Upper lobe of right lung (tissue), 1 donor: ENCODE results near the gene CHML. TPM values are rescaled to one million over a fixed set of nuclear protein-coding genes. Genes with fewer than 3 reads are reported as not detected.

Source experiments
- ATAC-seq: fragments of 200-7000 bp; cut with Tn5 transposase; one replicate; pipeline ENCODE4 v1.9.1; 2020; ENCODE audit warnings: mild to moderate bottlenecking, moderate library complexity
- DNase-seq: peaks from one replicate; pipeline ENCODE4 v3.0.0-alpha.2; 2020
- H3K27ac ChIP-seq: fragments of 200-600 bp; one replicate; pipeline ENCODE4 v1.8.0; 2022
- H3K27me3 ChIP-seq: fragments of 200-600 bp; one replicate; pipeline ENCODE4 v1.8.0; 2022; ENCODE audit warnings: mild to moderate bottlenecking
- H3K36me3 ChIP-seq: fragments of 200-600 bp; one replicate; pipeline ENCODE4 v1.8.0; 2022
- H3K4me1 ChIP-seq: fragments of 200-600 bp; one replicate; pipeline ENCODE4 v1.8.0; 2022
- H3K4me3 ChIP-seq: fragments of 200-600 bp; one replicate; pipeline ENCODE4 v1.8.0; 2022; ENCODE audit warnings: mild to moderate bottlenecking
- H3K9me3 ChIP-seq: fragments of 200-600 bp; one replicate; pipeline ENCODE4 v1.8.0; 2022
- CTCF ChIP-seq: fragments of 200-600 bp; IDR thresholded peaks from one replicate; pipeline ENCODE4 v1.8.0; 2022; ENCODE audit warnings: antibody characterized with exemption
- intact Hi-C: fragments of 100-400 bp; cut with DNase I; formaldehyde crosslinking; loops from one replicate; pipeline ENCODE4 v1.11.0; 2022
- total RNA-seq: library from RNA; stranded (reverse); fragmentation: NEBNext Ultra II Directional; extraction: Animal tissue kit (Norgen Biotek cat#: 25700); gene quantifications from one replicate; pipeline ENCODE4 v1.2.1, GENCODE V29; 2021
- donor health status: DM: no; HTN: yes; CAD: no; lungs with severe emphysema.

CHML gene
- total RNA-seq, 1 donor from 2014 or later, result 16.8 TPM

DNA sequence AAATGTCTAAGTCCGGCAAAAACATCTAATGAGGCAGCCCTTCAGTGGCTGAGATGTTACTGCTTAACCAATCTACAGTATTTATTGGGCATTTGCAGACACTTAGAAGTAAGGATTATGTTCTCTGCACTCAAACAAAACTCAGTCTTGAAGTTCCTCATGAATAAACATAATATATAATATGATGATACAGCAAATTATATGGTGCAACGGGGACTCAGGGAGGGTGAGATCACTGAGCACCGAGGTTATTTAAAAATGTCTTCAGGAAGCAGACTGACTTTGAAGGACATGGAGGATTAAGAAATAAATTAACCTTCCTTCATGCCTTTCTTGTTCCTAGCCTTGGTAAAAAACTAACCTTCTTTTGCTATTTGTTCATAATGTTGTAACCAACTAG lies 39.8 kb upstream of the CHML start:
- Histone ChIP-seq H3K4me1 (no peaks in the 10 kb centered on the region), H3K27me3 (no peaks in the 10 kb centered on the region), H3K27ac (no peak overlapping the region), H3K4me3 (no peak overlapping the region), H3K36me3 (no peaks in the 10 kb centered on the region), H3K9me3 (no peaks in the 10 kb centered on the region)
- DNase-seq, result no peak
- intact Hi-C loops, result no loop called here
- TF ChIP-seq CTCF, result no peak
- no peak for ATAC-seq

- Histone ChIP-seq H3K27ac (no peak overlapping the region), H3K4me1 (no peaks in the 10 kb centered on the region), H3K36me3 (no peaks in the 10 kb centered on the region), H3K27me3 (no peaks in the 10 kb centered on the region), H3K9me3 (no peaks in the 10 kb centered on the region), H3K4me3 (no peak overlapping the region)
- no peak for ATAC-seq
- no peak for TF ChIP-seq CTCF
- no peak for DNase-seq
- intact Hi-C loops, result no loop called here
Observed at GRCh38 chr1:241679404-241679803, 39.2 kb upstream of the CHML start.

- no peaks in the 10 kb centered on the region for H3K4me1 ChIP-seq
Observed at GRCh38 chr1:241678536-241678935, 38.4 kb upstream of the CHML start.

GRCh38 chr1:241677201-241677600 lies 37.0 kb upstream of the CHML start:
- intact Hi-C loops, result no loop called here
- no peak for DNase-seq
- Histone ChIP-seq H3K36me3 (no peaks in the 10 kb centered on the region), H3K27me3 (no peaks in the 10 kb centered on the region), H3K4me1 (no peaks in the 10 kb centered on the region), H3K9me3 (no peaks in the 10 kb centered on the region), H3K27ac (no peak overlapping the region), H3K4me3 (no peak overlapping the region)
- ATAC-seq, result no peak
- no peak for TF ChIP-seq CTCF

More at GRCh38 chr1:241678536-241678935, 38.4 kb upstream of the CHML start:
- Histone ChIP-seq H3K4me3 (no peak overlapping the region), H3K27me3 (no peaks in the 10 kb centered on the region), H3K36me3 (no peaks in the 10 kb centered on the region), H3K27ac (no peak overlapping the region), H3K9me3 (no peaks in the 10 kb centered on the region)
- no peak for TF ChIP-seq CTCF
- no peak for ATAC-seq
- no peak for DNase-seq
- intact Hi-C loops, result no loop called here

- Histone ChIP-seq H3K4me1 (no peaks in the 10 kb centered on the region), H3K27ac (no peak overlapping the region), H3K36me3 (no peaks in the 10 kb centered on the region), H3K27me3 (no peaks in the 10 kb centered on the region), H3K4me3 (no peak overlapping the region), H3K9me3 (no peaks in the 10 kb centered on the region)
- intact Hi-C loops, result no loop called here
- no peak for DNase-seq
- no peak for ATAC-seq
- TF ChIP-seq CTCF, result no peak
Observed at GRCh38 chr1:241675983-241676382, 35.8 kb upstream of the CHML start.

DNA sequence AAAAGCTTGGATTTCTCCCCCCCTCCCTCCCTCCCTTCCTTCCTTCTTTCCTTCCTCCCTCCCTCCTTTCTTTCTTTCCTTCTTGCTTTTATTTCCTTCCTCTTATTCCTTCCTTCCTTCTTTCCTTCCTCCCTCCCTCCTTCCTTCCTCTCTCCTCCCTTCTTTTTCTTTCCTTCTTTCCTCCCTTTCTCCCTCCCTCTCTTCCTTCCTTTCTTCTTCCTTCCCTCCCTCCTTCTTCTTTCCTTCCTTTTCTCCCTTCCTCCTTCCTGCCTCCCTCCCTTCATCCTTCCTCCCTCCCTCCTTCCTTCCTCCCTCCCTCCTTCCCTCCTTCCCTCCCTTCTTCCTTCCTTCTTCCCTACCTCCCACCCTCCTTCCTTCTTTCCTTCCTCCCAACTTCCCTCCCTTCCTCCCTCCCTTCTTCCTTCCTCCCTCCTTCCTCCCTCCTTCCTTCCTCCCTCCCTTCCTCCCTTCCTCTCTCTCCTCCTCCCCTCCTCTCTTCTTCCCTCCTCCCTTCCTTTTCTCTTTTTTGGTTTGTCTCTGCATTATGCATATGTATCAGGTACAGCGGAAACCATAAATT lies 34.7 kb upstream of the CHML start:
- H3K9me3 ChIP-seq, result no peaks in the 10 kb centered on the region
- intact Hi-C loops, result no loop called here
- ATAC-seq (no peak), DNase-seq (no peak)
- no peak overlapping the region for H3K27ac ChIP-seq
- no peaks in the 10 kb centered on the region for H3K27me3 ChIP-seq
- no peak for TF ChIP-seq CTCF
- no peaks in the 10 kb centered on the region for H3K36me3 ChIP-seq
- no peaks in the 10 kb centered on the region for H3K4me1 ChIP-seq
- H3K4me3 ChIP-seq, result no peak overlapping the region
